Activated CD8-positive, alpha-beta memory T cell treated with anti-CD3 and anti-CD28 coated beads for 1 hour (primary cell): ENCODE data around the gene TBC1D5.
"Not testable (repeated sequence)": the region's sequence is repeated elsewhere in the genome, so short reads cannot be mapped to it uniquely, and the experiment has no call there.

ENCODE experiments used
- DNase-seq, 2 donors: peaks; one replicate each; pipeline ENCODE4 v3.0.0-alpha.2; 2020; ENCODE audit warnings: low read depth in 1 of 2; ENCODE audit errors: extremely low read depth in 1 of 2

The TBC1D5 gene

DNA sequence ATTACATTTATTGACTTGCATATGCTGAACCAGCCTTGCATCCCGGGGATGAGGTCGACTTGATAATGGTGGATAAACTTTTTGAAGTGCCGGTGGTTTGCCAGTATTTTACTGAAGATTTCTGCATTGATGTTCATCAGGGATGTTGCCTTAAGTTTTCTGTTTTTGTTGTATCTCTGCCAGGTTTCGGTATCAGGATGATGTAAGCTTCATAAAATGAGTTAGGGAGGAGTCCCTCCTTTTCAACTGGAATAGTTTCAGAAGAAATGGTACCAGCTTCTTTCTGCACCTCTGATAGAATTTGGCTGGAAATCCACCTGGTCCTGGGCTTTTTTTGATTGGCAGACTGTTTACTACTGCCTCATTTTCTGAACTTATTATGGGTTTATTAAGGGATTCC, 250.8 kb downstream of the TBC1D5 start:
- no peak for DNase-seq

GRCh38 chr3:17491190-17491589, 251.2 kb downstream of the TBC1D5 start:
- not testable (repeated sequence) for DNase-seq

GRCh38 chr3:17489139-17489538, 253.3 kb downstream of the TBC1D5 start:
- DNase-seq = no peak

- no peak for DNase-seq
These were observed 261.3 kb downstream of the TBC1D5 start for GRCh38 chr3:17481116-17481515.

DNA sequence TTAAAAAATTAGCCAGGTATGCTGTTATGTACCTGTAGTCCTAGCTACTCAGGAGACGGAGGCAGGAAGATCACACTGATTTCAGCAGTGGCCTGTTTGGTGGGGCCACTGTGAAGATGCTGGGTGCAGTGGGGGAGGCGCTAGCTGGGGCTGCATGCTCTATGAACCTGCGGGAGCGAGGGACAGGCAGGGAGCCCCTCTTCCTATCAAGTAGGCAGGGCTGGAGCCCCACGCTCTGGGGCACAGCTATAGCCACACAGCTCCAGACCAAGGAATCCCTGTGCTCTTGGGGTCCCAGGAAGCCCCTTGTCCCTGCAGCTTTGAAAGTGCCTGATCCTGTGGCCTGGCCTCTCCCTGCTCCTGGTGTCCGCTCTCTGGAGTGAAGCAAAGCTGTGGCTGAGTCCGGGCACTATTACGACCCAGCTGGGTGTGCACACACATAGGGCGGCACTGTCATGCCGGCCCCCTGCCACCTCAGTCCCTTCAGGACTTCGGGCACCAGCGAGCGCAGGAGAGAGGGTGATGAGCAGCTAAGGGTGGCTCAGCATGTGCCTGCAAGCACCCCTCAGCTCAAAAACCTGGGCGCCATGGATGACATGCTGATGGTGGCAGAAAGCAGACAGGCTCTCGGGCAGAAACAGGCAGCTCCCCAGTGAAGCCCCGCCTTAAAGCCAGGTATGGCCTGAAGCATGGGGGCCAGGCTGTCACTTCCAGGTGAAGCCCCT, 262.6 kb downstream of the TBC1D5 start:
- DNase-seq = no peak

GRCh38 chr3:17478673-17479072, 263.8 kb downstream of the TBC1D5 start:
- DNase-seq = no peak

DNA sequence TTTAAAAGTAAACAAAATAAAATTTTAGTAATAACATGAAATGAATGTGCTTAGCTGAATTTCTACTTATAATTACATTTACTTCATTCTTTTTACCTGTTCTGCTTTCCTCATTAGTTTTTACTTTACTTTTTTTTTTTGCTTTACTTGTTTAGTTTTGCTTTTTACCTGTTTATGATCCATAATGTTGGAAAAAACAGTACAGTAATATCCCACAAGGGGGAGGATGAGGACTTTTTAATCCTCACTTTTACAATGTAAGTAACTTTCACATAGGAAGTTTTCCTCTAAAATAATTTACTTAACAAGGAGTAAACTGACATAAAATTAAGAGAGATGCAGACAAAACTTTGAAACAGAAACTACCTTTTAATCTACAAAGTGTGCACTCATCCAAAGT, 268.7 kb downstream of the TBC1D5 start:
- DNase-seq = no peak

DNA sequence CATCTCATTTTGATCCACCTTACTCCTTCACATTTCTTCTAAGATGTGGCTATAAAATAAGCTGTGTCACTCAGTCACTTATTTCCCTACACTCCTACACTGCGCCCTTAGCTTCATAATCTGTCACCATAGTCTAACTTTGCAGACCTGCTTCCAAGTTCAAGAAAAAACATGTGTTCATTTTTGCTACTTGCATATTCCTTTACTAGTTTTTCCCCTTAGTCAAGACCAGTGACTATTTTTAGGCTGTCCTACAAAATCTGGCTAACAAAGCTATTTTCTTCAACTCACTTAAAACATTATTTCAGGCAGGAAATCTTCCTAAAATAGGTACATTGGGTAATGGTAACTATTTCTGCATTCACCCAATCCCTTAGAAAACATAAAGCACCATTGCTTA, 272.5 kb downstream of the TBC1D5 start:
- DNase-seq = no peak

DNA sequence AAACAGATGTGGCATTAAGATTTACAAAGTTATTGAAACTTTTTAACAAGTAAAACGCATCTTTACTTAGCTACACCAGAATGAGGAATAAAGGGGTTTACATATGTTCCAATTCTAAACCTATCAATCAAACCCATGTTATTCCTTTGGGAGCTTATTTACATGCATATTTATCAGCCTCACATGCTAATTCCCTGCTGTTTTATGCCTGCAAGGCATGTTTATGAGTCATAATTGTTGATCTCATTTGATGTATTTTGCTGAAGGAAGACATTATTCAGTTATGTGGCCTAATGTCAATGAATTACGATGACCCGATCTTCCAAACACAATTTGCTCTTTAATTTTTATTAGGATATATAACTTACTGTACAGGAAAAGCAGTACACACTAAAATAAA, 272.9 kb downstream of the TBC1D5 start:
- no peak for DNase-seq

- DNase-seq = no peak
These were observed 276.4 kb downstream of the TBC1D5 start for GRCh38 chr3:17466028-17466427.

DNA sequence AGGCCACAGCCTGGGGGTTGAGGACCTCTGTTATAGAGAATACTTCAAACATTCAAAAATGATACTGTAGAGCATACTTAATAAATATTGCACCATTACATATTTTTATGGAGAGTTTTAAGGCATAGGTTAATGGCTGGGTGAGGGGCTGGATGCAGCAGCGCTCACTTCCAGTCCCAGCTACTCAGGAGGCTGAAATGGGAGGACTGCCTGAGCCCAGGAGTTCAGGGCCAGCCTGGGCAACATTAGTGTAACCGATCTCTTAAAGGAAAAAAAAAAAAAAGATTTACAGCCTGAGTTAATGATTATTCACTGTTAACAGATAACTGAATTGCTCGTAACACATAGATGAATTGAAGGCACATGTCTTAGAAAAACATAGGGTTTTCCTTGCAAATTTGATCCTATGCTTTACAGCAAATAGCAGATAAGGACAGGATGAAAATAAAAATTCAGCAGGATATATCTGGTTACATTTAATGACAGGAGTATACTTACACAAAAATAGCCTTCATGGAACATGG, 282.9 kb downstream of the TBC1D5 start:
- DNase-seq = no peak

GRCh38 chr3:17456650-17457049, 285.8 kb downstream of the TBC1D5 start:
- DNase-seq = no peak

DNA sequence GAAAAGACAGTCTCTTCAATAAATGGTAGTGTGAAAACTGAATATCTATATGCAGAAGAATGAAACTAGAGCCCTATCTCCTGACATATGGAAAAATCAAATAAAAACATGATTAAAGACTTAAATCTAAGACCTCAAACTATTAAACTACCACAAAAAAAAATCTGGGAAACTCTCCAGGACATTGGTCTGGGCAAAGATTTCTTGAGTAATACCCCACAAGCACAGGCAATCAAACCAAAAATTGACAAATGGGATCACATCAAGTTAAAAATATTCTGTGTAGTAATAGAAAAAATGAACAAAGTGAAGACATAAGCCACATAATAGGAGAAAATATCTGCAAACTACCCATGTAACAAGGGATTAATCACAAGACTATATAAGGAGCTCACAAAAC, 286.4 kb downstream of the TBC1D5 start:
- DNase-seq = no peak

DNA sequence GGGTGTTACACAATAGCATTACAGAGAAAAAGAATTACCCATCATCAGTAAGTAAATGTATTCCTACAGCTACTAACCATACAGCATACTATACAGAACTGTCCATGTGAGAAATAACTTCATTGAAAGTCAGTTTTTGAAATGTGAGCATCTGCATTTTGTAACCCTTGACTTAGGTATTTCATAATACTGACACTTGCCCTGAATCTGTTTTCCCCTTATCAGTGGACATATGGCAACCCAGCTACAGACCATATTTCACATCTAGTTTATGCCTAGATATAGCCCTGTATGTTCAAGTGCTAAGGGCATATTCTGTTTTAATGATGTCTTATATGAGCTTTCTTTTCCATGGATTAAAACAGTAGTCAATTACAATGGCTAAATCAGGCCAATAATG, 297.6 kb downstream of the TBC1D5 start:
- DNase-seq = no peak

DNA sequence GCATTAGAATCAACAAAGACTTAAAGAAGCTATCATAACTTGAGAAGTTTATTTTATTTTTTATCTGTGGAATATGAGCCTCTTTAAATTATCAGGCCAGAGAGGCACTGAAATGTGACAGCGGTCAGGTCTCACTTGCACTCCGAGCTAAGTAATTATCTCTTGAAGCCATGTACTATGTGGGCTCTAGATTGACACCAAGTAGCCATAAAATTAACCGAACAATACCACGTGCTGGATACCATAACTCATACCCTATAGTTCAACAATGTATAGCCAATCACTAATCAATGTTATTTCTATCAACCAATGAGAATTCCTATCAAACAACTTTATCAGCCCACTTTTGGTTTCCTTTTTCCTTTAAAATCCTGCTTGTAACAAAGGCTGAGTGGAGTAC, 299.3 kb downstream of the TBC1D5 start:
- DNase-seq = no peak

DNA sequence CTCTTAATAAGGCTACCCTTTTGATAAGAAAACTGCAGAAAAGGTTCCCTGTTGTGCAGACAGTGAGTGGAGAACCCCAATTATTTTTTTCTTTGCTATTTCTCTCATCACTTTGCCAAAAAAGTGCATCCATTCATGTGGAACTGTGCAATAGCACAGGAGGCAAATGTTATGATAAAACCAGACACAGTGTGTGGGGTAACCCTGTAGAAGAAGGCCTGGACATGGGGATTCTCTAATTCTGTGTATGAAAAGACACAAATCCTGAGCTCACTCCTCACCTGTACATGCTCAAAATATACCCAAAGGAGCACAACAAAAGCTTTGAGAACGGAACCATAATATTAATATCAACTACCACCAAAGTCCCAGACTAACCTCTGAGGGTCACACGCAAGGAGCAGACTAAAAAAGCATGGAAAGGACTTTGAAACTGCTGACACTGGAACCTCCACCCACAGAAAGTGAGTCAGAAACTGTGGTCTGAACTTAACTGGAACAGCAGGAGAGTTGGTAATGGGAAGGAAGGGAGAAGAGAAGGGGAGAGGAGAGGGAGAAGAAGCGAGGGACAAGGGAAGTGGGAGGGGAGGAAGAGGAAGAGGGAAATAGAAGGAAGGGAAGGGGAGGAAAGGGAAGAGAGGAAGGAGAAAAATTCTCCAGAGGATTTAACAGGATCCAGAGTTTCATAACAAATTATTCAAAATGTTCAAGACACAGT, 299.9 kb downstream of the TBC1D5 start:
- no peak for DNase-seq

DNA sequence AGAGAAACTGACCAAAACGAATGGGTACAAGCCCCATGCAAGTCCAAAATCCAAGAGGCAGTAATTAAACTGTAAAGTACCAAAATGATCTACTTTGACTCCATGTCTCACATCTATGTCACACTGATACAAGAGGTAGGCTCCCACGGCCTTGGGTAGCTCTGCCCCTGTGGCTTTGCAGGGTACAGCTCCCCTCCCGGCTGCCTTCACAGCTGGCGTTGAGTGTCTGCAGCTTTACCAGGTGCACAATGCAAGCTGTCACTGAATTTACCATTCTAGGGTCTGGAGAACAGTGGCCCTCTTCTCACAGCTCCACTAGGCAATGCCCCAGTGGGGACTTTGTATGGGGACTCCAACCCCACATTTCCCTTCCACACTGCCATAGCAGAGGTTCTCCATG, 308.6 kb downstream of the TBC1D5 start:
- no peak for DNase-seq

GRCh38 chr3:17432236-17432635, 310.2 kb downstream of the TBC1D5 start:
- no peak for DNase-seq

- DNase-seq = no peak
These were observed 310.9 kb downstream of the TBC1D5 start for GRCh38 chr3:17431484-17432045.

- no peak for DNase-seq
These were observed 311.4 kb downstream of the TBC1D5 start for GRCh38 chr3:17431004-17431403.

DNA sequence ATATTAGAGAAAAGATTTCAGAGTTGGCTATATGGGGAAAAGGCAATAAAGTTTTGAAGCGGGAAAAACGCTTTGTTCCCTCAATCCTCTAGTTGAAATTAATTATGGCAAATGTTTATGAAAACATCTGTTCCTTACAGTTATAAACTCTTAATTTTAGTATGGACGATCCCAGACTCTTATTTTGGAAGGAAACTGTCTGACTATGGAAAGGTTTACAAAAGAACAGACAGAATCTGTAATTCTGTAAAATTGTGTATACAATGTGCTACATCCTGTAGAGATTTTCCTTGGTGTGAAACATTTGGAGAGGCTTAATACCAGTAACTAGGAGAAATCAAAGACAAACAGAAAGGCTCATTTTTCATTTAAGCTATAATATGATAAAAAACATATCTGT, 311.8 kb downstream of the TBC1D5 start:
- DNase-seq = no peak
